Thyroid gland (tissue), 4 donors: ENCODE measurements around the gene GAK.

Source experiments
- CTCF ChIP-seq, 6 experiments: fragments of 200-600 bp in 3 of 6; fragments of 450-650 bp in 3 of 6; sonication (generic) in 3 of 6; IDR thresholded peaks; one replicate each; pipeline ENCODE4 v1.5.1; 2016 to 2019; ENCODE audit warnings: antibody characterized with exemption in 6 of 6, mild to moderate bottlenecking in 2 of 6, inconsistent platforms in 1 of 6, moderate library complexity in 1 of 6
- POLR2A ChIP-seq, 2 donors: fragments of 450-650 bp; IDR thresholded peaks; one replicate each; pipeline ENCODE4 v1.6.1; 2017; ENCODE audit warnings: antibody characterized with exemption in 2 of 2, mild to moderate bottlenecking in 2 of 2, moderate library complexity in 1 of 2

GRCh38 chr4:911221-911751 is 20.8 kb downstream of the GAK start:
- TF ChIP-seq CTCF (IDR thresholded peaks at IDR 0.05) (no peak), POLR2A (IDR thresholded peaks at IDR 0.05) (no peak)
